Fibroblast of villous mesenchyme (primary cell): ENCODE measurements around the gene C1GALT1. TPM values are rescaled to one million over a fixed set of nuclear protein-coding genes. Genes with fewer than 3 reads are reported as not detected.
"Not testable (repeated sequence)": the region's sequence is repeated elsewhere in the genome, so short reads cannot be mapped to it uniquely, and the experiment has no call there.

ENCODE experiments used
- DNase-seq: peaks from one replicate; pipeline ENCODE4 v3.0.0-alpha.2; 2010; ENCODE audit warnings: low read depth
- H3K4me3 ChIP-seq: 2 replicates; pipeline ENCODE4 v1.5.1; 2011; ENCODE audit warnings: low read depth, mild to moderate bottlenecking, low read length
- total RNA-seq: library from RNA; depleted of rRNA; stranded (reverse); fragments of >200 nt; gene quantifications from 2 replicates; pipeline ENCODE4 v1.2.3, GENCODE V29; 2012
- TF ChIP-seq, protein P1 (sequence below): IDR thresholded peaks from 2 replicates; pipeline ENCODE4 v1.5.1; 2012; ENCODE audit warnings: low read depth, mild to moderate bottlenecking, low read length; ENCODE audit not compliant: insufficient read depth

The C1GALT1 gene
- total RNA-seq, 1 donor: 11.7 TPM

DNA sequence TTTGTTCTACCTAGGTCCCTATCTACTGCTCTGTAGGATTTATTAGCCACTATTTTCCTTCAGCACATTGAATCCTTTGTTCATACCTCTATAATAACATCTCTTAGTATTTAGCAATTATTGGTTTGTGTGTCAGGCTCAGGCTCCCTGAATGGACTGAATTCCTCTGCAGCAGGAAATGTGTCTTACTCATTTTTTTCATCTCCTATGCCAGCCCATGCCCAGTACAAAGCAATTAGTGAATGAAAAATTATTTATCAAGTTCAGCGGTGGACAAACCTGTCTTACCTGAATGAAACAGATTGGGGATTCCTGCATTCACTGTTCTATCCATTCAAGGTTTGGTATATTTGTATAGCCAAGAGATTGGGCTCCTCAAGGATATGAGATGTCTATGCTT lies 53.7 kb downstream of the C1GALT1 start:
- TF ChIP-seq, protein P1, sequence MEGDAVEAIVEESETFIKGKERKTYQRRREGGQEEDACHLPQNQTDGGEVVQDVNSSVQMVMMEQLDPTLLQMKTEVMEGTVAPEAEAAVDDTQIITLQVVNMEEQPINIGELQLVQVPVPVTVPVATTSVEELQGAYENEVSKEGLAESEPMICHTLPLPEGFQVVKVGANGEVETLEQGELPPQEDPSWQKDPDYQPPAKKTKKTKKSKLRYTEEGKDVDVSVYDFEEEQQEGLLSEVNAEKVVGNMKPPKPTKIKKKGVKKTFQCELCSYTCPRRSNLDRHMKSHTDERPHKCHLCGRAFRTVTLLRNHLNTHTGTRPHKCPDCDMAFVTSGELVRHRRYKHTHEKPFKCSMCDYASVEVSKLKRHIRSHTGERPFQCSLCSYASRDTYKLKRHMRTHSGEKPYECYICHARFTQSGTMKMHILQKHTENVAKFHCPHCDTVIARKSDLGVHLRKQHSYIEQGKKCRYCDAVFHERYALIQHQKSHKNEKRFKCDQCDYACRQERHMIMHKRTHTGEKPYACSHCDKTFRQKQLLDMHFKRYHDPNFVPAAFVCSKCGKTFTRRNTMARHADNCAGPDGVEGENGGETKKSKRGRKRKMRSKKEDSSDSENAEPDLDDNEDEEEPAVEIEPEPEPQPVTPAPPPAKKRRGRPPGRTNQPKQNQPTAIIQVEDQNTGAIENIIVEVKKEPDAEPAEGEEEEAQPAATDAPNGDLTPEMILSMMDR: no peak
- H3K4me3 ChIP-seq: no peak overlapping the region

DNA sequence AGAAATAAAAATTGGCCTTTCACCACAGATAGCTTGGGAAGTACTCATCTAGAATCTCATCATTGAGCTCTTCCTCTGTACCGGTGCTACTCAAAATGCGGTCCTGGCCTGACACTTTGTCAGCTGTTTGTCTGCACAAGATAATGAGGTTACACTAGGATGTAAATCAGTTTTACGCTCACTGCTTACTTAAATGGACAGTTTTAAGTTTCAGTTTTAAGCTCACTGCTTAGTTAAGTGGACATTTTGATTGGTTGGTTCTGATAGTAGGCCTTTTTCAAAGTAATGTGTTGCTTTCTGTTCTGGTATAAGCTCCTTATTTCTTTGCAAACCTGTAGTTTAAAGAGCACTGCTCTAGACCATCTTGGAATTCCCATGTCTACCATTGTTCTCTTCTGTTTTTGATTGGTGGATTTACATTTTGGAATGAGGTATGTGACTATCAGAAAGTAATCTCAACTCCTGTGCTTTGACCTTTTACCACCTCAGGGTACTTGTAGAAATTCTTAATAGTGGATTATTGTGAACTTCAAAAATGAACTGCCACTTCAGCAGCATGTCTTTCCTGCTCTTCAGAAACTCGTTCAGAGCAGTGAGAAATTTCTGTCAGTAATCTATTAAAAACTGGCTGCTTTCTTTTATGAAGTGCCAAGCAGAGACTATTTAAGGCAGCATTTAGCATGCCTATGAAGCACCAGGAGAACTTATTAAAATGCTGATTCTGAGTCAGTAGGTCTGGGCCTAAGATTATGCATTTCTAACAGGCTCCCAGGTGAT lies 55.0 kb downstream of the C1GALT1 start:
- no peak overlapping the region for H3K4me3 ChIP-seq
- TF ChIP-seq, protein P1: no peak
- peak; percentile 78 for DNase-seq

More for the DNA sequence above, 53.7 kb downstream of the C1GALT1 start:
- no peak for DNase-seq

DNA sequence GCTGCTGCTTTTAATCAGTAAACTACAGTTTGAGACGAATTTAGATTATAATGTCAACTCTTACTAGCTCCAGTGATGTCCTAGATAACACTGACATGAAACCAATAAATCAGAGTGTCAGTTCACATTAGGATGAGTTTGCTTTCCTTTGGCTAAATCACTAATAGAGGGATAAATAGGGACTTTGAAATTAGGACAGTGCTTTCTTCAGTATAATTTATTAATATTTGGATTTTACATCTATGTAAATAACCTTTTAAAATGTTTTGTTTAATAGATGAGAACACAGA lies 55.6 kb downstream of the C1GALT1 start:
- no peak for DNase-seq
- no peak overlapping the region for H3K4me3 ChIP-seq
- TF ChIP-seq, protein P1: no peak

DNA sequence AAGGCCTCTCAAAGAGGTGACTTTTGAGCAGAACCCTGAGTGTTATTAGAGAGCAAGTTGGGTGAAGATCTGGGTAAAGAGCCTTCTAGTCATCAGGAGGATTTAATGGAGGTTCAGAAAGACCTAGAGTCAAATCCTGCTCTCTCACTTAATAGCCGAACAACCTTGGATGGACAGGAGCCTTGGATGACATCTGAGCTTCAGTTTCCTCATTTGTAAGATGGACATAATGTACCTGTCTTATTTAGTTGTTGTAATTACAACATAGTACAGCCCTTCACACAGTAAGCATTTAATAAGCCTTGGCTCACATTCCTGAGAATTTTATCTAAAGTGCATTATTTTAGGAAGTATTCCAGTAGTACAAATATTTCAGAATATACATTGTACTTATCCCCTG lies 57.0 kb downstream of the C1GALT1 start:
- TF ChIP-seq, protein P1: no peak
- DNase-seq: no peak

DNA sequence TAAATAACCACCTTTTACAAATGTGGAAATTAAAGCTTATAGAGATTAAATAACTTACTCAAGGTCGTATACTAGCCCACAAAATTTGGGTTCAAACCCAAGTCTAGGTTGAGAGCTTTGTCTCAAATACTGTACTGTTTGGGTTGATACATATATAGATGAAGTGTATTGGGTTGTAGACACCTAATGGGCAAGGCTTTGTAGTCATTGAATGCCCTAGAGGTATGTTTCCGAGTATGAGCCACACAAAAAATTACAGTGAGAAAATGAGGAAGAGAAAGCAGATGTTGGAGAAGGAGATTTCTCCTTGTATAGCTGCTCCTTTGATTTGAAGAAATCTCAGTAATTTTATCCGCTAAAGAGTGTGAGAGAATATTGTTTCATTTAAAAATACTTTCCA lies 60.6 kb downstream of the C1GALT1 start:
- TF ChIP-seq, protein P1: no peak
- no peak for DNase-seq
- H3K4me3 ChIP-seq: no peak overlapping the region

More for the DNA sequence above, 57.0 kb downstream of the C1GALT1 start:
- H3K4me3 ChIP-seq: no peak overlapping the region

DNA sequence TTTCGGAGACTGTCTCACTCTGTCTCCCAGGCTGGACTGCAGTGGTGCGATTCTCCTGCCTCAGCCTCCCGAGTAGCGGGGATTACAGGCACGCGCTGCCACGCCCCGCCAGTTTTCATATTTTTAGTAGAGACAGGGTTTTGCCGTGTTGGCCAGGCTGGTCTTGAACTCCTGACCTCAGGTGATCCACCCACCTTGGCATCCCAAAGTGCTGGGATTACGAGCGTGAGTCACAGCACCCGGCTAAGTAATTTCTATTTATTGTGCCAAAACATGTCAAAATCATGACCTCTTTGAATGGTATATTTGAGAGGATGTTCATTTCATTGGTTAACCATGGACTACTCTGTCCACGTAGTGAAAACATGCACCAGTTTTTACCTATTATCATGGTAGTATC lies 62.9 kb downstream of the C1GALT1 start:
- not testable (repeated sequence) for H3K4me3 ChIP-seq, DNase-seq

DNA sequence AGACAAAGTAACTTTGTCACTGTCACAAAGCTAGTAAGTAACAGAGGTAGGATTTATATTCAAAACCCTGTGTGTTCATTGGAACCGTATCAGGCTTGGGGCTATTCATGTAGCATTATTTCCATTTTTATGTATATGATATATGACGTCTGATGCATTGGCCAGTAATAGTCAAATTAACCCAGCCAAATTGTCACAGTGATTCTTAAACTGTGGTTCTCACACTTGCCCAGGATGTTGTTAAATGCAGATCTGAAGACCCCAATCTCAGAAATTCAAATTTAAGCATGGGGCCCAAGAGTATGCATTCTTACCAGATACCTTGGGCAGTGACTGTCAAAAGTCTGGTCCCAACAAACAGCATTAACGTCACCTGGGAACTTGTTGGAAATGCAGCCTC lies 63.9 kb downstream of the C1GALT1 start:
- TF ChIP-seq, protein P1: no peak
- no peak overlapping the region for H3K4me3 ChIP-seq
- no peak for DNase-seq
